Measurements from ENCODE around the gene GRSF1. TPM values are rescaled to one million over a fixed set of nuclear protein-coding genes. Genes with fewer than 3 reads are reported as not detected.

The GRSF1 gene
- total RNA-seq, 2 experiments from 2014 or later: 32.7 to 34.1 TPM

GRCh38 chr4:70868778-70869177 is 29.1 kb upstream of the GRSF1 start:
- Histone ChIP-seq H3K9me3 (ENCODE audit: control insufficient read depth in 1 of 2, insufficient read depth in 1 of 2, low read length in 2 of 2) (no peaks in the 10 kb centered on the region), H3K4me3 (ENCODE audit: low read length) (no peak overlapping the region), H3K4me1 (ENCODE audit: insufficient read depth, low read length) (no peaks in the 10 kb centered on the region), H3K36me3 (ENCODE audit: insufficient read depth, low read length) (no peaks in the 10 kb centered on the region), H3K27ac (ENCODE audit: low read depth in 1 of 2, low read length in 2 of 2) (no peak overlapping the region), H3K27me3 (ENCODE audit: control insufficient read depth in 1 of 2, insufficient read depth in 2 of 2, low read length in 2 of 2) (no peaks in the 10 kb centered on the region)
- ATAC-seq (ENCODE audit: poor library complexity) (no peak), DNase-seq (no peak)
- CTCF ChIA-PET: no interaction called here
- TF ChIP-seq CTCF (IDR thresholded peaks at IDR 0.05): no peak
- intact Hi-C loops (cut with DNase I, micrococcal nuclease): no loop called here
- Mint-ChIP-seq H3K27ac (no peak overlapping the region), H3K4me3 (no peak overlapping the region), H3K36me3 (ENCODE audit: low read depth) (no peaks in the 10 kb centered on the region), H3K4me1 (ENCODE audit: low read depth) (no peaks in the 10 kb centered on the region), H3K9me3 (no peaks in the 10 kb centered on the region), H3K27me3 (no peaks in the 10 kb centered on the region)
- POLR2A ChIA-PET: interaction anchor here (0.6 kb wide), 1 partner anchor 291 kb away, joined by 3 read pairs; no protein-coding TSS in a partner anchor

GRCh38 chr4:70863099-70863790 is 23.6 kb upstream of the GRSF1 start:
- Mint-ChIP-seq H3K4me3 (no peak overlapping the region), H3K4me1 (ENCODE audit: low read depth) (peaks cover 9% of the 10 kb centered on the region)
- CTCF ChIA-PET: no interaction called here

GRCh38 chr4:70859066-70859465 is 19.4 kb upstream of the GRSF1 start:
- CTCF ChIA-PET: no interaction called here
- Mint-ChIP-seq H3K4me1 (ENCODE audit: low read depth) (peaks cover 9% of the 10 kb centered on the region), H3K4me3 (no peak overlapping the region), H3K36me3 (ENCODE audit: low read depth) (no peaks in the 10 kb centered on the region), H3K27ac (no peak overlapping the region), H3K9me3 (no peaks in the 10 kb centered on the region), H3K27me3 (no peaks in the 10 kb centered on the region)
- Histone ChIP-seq H3K27me3 (ENCODE audit: control insufficient read depth in 1 of 2, insufficient read depth in 2 of 2, low read length in 2 of 2) (no peaks in the 10 kb centered on the region), H3K9me3 (ENCODE audit: control insufficient read depth in 1 of 2, insufficient read depth in 1 of 2, low read length in 2 of 2) (no peaks in the 10 kb centered on the region), H3K27ac (ENCODE audit: low read depth in 1 of 2, low read length in 2 of 2) (no peak overlapping the region), H3K4me1 (ENCODE audit: insufficient read depth, low read length) (peaks cover 4% of the 10 kb centered on the region), H3K4me3 (ENCODE audit: low read length) (no peak overlapping the region), H3K36me3 (ENCODE audit: insufficient read depth, low read length) (no peaks in the 10 kb centered on the region)
- DNase-seq (no peak), ATAC-seq (ENCODE audit: poor library complexity) (no peak)
- intact Hi-C loops (cut with DNase I, micrococcal nuclease): no loop called here
- POLR2A ChIA-PET: no interaction called here
- no peak for TF ChIP-seq CTCF (IDR thresholded peaks at IDR 0.05)

More at GRCh38 chr4:70863099-70863790, 23.6 kb upstream of the GRSF1 start:
- no peaks in the 10 kb centered on the region for H3K36me3 ChIP-seq (ENCODE audit: insufficient read depth, low read length)
- H3K27ac Mint-ChIP-seq: no peak overlapping the region
- POLR2A ChIA-PET: no interaction called here
- H3K27me3 Mint-ChIP-seq: no peaks in the 10 kb centered on the region
- H3K4me1 ChIP-seq (ENCODE audit: insufficient read depth, low read length): peaks cover 4% of the 10 kb centered on the region
- no peak overlapping the region for H3K27ac ChIP-seq (ENCODE audit: low read depth in 1 of 2, low read length in 2 of 2)
- no peak overlapping the region for H3K4me3 ChIP-seq (ENCODE audit: low read length)
- H3K27me3 ChIP-seq (ENCODE audit: control insufficient read depth in 1 of 2, insufficient read depth in 2 of 2, low read length in 2 of 2): no peaks in the 10 kb centered on the region
- no peaks in the 10 kb centered on the region for H3K9me3 ChIP-seq (ENCODE audit: control insufficient read depth in 1 of 2, insufficient read depth in 1 of 2, low read length in 2 of 2)
- no peak for DNase-seq
- no peaks in the 10 kb centered on the region for H3K9me3 Mint-ChIP-seq
- H3K36me3 Mint-ChIP-seq (ENCODE audit: low read depth): no peaks in the 10 kb centered on the region
- no peak for ATAC-seq (ENCODE audit: poor library complexity)
- no peak for TF ChIP-seq CTCF (IDR thresholded peaks at IDR 0.05)
- intact Hi-C loops (cut with DNase I, micrococcal nuclease): no loop called here

Data from CD4-positive, alpha-beta T cell (primary cell).